ENCODE data around the gene NKD2. TPM values are rescaled to one million over a fixed set of nuclear protein-coding genes. Genes with fewer than 3 reads are reported as not detected.
"Not testable (repeated sequence)": the region's sequence is repeated elsewhere in the genome, so short reads cannot be mapped to it uniquely, and the experiment has no call there.

NKD2 gene
- total RNA-seq, 1 experiment from 2014 or later, result 2.1 TPM

DNA sequence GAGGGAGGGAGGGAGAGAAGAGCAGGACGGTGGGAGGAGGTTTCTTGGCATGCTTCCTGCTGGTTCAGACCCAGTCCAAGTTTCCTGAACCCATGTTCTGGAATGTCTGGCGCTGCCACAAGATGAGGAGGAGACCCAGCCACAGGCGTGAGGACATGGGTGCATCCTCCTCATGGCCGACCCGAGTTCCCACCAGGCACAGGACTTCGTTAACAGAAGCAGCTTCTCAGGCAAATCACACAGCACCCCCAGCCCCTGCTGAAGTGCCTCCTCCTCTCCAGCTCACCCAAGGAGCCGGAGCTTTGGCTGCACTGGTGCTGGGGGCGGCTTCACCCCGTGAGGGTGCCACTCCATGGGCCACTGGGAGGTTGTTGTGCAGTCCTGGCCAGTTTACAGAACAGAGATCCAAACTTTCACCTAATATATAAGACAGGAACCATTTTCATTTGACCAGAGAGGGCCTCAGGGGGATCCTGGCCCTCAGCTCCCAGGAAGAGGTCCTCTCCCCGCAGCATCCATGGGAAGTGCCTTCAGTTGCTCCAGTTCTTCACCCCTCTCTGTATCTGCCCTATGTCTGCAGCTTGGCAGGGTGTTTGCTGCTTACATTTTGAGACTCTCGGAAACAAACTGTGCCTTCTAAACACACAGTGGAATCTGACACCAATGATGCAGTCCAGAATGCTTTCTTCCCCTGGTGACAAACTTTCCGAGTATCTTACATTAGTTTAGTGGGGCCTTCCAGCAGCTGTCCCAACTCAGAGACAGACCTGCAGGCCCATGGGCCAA, 10.2 kb upstream of the NKD2 start:
- in situ Hi-C loops (cut with HindIII; ENCODE audit: low sequenced_read_pairs), result no loop called here
- DNase-seq (ENCODE audit: low spot score), result no peak

GRCh38 chr5:999032-999501, 9.5 kb upstream of the NKD2 start:
- DNase-seq (ENCODE audit: low spot score), result no peak
- in situ Hi-C loops (cut with HindIII; ENCODE audit: low sequenced_read_pairs), result no loop called here

DNA sequence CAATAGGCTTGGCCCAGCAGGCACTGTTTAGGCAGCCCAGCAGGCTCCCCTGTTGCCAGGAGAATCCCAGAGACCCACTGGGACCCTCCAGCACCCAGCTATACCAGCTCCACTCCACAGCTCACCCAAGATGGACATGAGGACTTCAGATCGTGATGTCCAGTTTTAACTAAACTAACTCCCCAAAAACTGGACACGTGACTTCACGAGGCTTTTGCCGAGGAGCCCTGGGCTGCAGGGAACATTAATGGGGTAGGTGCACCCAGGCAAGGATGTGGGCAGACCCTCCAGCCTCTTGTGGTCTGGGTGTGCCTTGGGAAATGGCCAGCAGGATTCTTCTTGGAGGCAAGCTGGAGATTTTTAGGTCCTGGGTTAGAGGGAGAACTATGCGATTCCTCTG, 8.9 kb upstream of the NKD2 start:
- no peak for DNase-seq (ENCODE audit: low spot score)
- in situ Hi-C loops (cut with HindIII; ENCODE audit: low sequenced_read_pairs), result no loop called here

DNA sequence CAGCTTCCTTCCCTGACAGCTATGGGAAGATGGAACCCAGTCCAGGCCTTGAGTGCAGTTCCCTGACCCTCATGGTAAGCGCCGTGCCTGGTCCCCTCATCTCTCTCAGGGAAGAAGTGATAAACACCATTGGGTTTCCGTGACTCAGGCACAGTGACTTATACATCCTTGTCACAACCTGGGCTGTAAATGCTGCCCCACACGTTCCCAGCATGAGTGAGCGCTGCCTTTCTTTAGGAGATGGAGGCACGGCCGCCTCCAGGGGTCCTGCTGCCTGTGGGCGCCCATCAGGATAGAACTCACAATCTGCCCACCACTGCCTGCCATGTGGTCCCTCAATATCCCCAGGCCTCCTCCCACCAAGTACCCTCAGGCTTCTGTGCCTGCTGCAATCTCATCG, 8.3 kb upstream of the NKD2 start:
- DNase-seq (ENCODE audit: low spot score), result no peak
- in situ Hi-C loops (cut with HindIII; ENCODE audit: low sequenced_read_pairs), result no loop called here

DNA sequence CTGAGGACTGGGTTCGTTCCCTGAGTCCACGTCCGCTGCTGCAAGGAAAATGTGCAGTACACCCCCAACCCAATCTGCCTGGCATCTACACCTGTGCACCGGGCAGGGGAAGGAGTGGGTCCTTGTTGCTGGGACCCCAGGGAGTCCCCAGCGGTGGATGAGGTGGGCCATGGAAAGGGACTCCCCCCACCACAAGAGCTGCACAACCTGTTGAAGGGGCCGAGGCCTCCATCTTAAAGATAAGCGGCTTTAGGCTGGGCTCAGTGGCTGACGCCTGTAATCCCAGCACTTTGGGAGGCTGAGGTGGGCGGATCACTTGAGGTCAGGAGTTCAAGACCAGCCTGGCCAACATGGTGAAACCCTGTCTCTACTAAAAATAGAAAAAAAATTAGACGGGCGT, 7.8 kb upstream of the NKD2 start:
- DNase-seq (ENCODE audit: low spot score); in situ Hi-C loops (cut with HindIII; ENCODE audit: low sequenced_read_pairs): not testable (repeated sequence)

- DNase-seq (ENCODE audit: low spot score), result no peak
- in situ Hi-C loops (cut with HindIII; ENCODE audit: low sequenced_read_pairs), result no loop called here
These were observed 7.0 kb upstream of the NKD2 start for GRCh38 chr5:1001406-1002270.

GRCh38 chr5:1002271-1002546, 6.4 kb upstream of the NKD2 start:
- DNase-seq (ENCODE audit: low spot score), result no peak
- in situ Hi-C loops (cut with HindIII; ENCODE audit: low sequenced_read_pairs), result no loop called here

GRCh38 chr5:1002836-1003235, 5.8 kb upstream of the NKD2 start:
- in situ Hi-C loops (cut with HindIII; ENCODE audit: low sequenced_read_pairs), result no loop called here
- DNase-seq (ENCODE audit: low spot score), result no peak

GRCh38 chr5:1003296-1003937, 5.2 kb upstream of the NKD2 start:
- DNase-seq (ENCODE audit: low spot score), result no peak
- in situ Hi-C loops (cut with HindIII; ENCODE audit: low sequenced_read_pairs), result no loop called here

DNA sequence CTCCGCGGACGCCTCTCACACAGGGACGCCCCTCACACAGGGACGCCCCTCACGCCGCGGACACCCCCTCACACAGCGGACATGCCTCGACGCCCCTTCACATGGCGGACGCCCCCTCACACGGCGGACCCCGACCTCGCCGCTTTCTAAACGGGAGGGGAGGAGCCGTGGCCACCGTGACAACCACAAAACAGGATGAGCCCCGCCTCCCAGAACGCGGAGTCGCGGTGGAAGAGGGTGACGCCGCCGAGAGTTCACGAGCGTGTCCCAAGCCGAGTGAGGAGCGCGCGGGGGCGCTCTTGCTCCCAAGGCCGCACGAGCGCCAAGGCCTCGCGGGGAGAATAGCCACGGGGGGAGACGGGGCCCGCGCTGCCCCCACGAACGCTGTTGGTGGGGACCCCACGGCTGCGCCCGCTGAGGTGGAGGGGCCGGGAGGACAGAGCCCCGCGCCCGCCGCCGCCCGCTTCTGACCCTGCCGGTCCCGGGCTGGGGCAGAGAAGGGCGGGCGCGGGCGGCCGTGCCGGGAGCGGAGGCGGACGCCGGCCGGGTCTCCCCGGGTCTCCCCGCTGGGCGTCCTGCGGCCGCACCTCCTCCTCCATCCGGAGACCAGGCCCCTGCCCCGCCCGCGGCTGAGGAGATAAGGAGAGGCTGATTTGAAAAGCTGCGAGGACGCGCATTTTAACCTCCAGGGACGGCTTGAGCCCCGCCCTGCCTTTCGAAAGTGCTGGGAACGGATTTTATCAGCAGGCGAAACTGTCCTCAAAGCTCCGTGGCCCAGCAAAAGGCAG, 3.9 kb upstream of the NKD2 start:
- no peak for DNase-seq (ENCODE audit: low spot score)
- in situ Hi-C loops (cut with HindIII; ENCODE audit: low sequenced_read_pairs), result no loop called here

- DNase-seq (ENCODE audit: low spot score), result no peak
- in situ Hi-C loops (cut with HindIII; ENCODE audit: low sequenced_read_pairs), result no loop called here
These were observed 3.3 kb upstream of the NKD2 start for GRCh38 chr5:1005249-1005851.

DNA sequence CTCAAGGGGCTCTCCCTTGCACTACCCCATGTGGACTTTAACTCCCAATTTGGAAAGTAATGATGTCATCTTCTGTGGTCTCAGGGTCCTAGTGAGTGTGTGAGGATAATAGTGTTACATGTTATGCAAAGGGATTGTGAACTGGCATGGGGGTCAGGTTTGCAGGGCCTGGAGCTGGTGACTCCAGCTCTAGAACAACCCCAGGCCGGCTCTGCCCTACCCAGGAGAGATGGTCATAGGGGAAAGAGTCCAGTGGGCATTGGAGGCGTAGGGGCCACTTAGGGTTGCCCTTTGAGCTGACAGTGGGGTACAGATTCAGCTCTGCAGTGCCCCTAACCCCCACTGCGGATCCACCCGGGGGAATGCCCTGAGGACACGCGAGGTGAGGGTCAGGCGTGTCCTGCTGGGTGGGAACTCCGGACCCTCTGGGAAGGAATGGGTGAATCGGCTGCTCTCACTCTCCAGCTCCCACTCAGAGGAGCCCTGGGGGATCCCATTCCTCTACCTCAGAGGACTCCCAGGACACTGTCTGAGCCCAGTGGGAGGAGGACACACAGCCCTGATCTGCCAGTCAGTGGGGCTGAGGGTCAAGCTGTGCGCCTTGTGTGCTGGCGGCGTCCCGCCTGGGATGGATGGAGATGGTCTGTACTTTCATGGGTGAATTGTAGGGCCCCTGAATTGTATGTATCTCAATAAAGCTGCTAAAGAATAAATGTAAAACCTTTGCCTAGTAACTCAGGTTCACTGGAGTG, 2.5 kb upstream of the NKD2 start:
- no peak for DNase-seq (ENCODE audit: low spot score)

DNA sequence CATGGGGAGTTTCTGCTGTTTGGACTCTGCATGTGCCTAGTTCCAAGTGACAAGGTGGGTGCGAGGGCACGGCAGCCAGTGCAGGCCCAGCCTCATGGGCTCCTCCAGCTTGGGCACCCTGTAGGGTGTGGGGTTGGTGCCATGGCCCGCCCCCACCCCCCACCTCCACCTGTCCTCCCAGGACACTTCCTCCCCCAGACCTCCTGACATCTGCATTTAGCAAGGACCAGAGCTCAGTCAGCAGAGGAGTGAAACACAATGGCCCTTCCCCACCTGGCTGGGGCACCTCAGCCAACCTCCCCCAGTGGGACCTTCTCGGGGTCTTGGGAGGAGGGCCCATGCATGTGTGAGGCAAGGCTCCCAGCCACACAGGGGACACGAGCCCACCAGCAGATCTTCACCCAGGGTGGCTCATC, 1.9 kb upstream of the NKD2 start:
- in situ Hi-C loops (cut with HindIII; ENCODE audit: low sequenced_read_pairs), result no loop called here

More for the DNA sequence above, 2.5 kb upstream of the NKD2 start:
- in situ Hi-C loops (cut with HindIII; ENCODE audit: low sequenced_read_pairs), result no loop called here

GRCh38 chr5:1007221-1007680, 1.4 kb upstream of the NKD2 start:
- in situ Hi-C loops (cut with HindIII; ENCODE audit: low sequenced_read_pairs), result no loop called here
- no peak for DNase-seq (ENCODE audit: low spot score)

More for the DNA sequence above, 1.9 kb upstream of the NKD2 start:
- no peak for DNase-seq (ENCODE audit: low spot score)

DNA sequence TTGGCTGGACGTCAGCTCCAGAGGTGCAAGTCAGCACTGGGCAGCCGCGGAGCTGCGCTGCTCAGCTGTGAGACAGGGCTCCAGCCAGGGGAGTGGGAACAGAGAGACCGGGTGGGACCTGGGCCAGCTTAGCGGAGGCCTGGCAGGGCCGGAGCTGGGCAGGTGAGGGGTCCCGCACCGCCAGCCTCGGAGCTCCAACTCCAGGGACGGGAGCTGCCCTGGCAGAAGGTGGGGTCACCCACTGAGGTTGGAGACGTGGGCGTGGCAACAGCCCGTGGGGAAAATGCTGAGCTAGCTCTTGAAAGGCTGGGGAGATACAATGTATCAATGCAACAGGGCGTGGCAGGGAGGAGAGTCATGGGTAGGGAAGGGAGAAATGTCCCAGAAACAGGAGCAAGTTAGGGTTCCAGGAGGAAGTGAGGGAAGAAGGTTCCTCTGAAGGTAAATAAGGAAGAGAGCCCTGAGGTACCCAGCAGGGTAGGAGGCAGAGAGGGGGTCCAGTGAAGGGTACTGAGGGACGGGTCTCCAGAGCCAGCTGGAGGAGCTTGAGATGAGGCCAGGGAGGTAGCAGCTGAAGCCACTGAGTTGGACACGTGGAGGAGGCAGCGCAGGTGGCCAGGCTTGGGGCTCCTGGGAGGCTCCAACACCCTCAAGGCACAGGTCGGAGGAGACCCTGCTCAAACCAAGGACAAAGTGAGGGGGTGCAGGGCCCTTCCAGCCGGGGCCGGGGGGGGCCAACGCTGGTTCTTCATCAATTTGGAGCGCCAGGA, 736 bp upstream of the NKD2 start:
- in situ Hi-C loops (cut with HindIII; ENCODE audit: low sequenced_read_pairs), result no loop called here

DNA sequence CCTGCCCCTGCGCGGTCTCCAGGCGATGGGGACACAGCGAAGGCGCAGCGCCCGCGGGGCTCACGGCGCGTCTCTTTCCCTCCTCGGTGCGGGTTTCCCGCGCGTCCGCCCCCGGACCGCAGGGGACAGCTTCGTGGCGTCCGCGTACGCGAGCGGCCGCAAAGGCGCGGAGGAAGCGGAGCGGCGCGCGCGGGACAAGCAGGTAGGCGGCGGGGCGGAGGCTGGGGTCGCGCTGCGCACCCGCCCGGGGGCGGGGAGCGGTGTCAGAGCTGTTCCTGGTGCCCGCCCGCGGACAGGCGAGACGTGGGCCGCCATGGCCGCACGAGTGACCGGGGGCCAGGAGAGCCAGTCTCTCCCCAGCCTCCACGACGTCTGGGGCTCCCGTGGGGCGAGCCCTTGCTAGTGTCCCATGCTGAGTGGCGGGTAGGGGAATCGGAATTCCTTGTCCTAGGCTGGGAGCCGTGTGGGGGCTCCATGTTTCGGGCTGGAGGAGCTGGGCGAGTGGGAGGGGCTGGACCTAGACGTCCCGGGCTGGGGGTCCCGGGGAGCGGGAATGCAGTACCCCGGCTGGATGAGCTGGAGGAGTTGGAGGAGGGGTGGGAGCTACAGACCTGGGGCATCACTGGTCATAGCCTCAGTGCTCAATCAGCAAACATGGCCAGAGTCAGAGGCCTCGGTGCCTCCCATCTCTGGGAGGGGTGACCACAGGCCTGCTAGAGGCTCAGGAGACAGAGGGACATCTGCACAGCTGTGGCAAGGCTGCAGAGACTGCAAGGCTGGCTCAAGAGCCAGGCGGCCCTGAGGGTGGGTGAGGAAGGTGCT, 968 bp downstream of the NKD2 start:
- DNase-seq (ENCODE audit: low spot score), result no peak
- in situ Hi-C loops (cut with HindIII; ENCODE audit: low sequenced_read_pairs), result no loop called here

More for the DNA sequence above, 736 bp upstream of the NKD2 start:
- no peak for DNase-seq (ENCODE audit: low spot score)

- in situ Hi-C loops (cut with HindIII; ENCODE audit: low sequenced_read_pairs), result no loop called here
- no peak for DNase-seq (ENCODE audit: low spot score)
These were observed 1.5 kb downstream of the NKD2 start for GRCh38 chr5:1010181-1010510.

Measured in G401 (cell line).